GM06990 (cell line): ENCODE results near the gene TSGA10IP.

Source experiments
- DNase-seq: peaks from one replicate; pipeline ENCODE4 v3.0.0-alpha.2; 2011; ENCODE audit not compliant: insufficient read length; ENCODE audit errors: extremely low read depth
- H3K27me3 ChIP-seq: replicated peaks from 2 replicates; pipeline ENCODE4 v1.6.0; 2011; ENCODE audit warnings: low read length; ENCODE audit not compliant: control insufficient read depth, insufficient read depth
- H3K36me3 ChIP-seq: 2 replicates; pipeline ENCODE4 v1.5.1; 2011; ENCODE audit warnings: low read length; ENCODE audit not compliant: control insufficient read depth, insufficient read depth
- H3K4me3 ChIP-seq: replicated peaks from 2 replicates; pipeline ENCODE4 v1.5.1; 2011; ENCODE audit warnings: low read depth, mild to moderate bottlenecking, control low read depth, low read length
- TF ChIP-seq, protein P1 (sequence below): IDR thresholded peaks from 2 replicates; pipeline ENCODE4 v1.5.1; 2011; ENCODE audit warnings: low read length, control low read depth, mild to moderate bottlenecking, inconsistent platforms; ENCODE audit not compliant: insufficient read depth, poor library complexity, severe bottlenecking

Gene TSGA10IP

DNA sequence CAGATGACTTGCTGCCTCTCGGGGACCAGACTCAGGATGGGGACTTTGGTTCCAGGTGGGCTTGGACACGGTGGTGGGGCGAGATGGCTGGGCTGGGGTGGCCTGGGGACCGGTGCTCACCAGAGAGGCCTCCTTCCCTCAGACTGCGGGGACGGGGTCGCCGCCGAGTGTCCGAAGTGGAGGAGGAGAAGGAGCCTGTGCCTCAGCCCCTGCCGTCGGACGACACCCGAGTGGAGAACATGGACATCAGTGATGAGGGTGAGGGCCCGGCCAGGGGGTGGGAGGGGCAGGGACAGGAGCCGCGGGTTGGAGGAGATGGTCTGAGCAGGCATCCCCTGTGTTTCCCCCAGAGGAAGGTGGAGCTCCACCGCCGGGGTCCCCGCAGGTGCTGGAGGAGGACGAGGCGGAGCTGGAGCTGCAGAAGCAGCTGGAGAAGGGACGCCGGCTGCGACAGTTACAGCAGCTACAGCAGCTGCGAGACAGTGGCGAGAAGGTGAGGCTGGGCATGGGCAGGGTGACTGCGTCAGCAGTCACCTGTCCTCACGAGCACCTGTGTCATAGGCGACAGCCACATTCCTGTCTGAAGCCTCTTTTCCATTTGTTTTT is 22.2 kb downstream of the TSGA10IP start:
- no peak for DNase-seq
- Histone ChIP-seq H3K36me3 (peaks cover 43% of the 10 kb centered on the region), H3K27me3 (no peaks in the 10 kb centered on the region), H3K4me3 (no peak overlapping the region)
- TF ChIP-seq, protein P1, sequence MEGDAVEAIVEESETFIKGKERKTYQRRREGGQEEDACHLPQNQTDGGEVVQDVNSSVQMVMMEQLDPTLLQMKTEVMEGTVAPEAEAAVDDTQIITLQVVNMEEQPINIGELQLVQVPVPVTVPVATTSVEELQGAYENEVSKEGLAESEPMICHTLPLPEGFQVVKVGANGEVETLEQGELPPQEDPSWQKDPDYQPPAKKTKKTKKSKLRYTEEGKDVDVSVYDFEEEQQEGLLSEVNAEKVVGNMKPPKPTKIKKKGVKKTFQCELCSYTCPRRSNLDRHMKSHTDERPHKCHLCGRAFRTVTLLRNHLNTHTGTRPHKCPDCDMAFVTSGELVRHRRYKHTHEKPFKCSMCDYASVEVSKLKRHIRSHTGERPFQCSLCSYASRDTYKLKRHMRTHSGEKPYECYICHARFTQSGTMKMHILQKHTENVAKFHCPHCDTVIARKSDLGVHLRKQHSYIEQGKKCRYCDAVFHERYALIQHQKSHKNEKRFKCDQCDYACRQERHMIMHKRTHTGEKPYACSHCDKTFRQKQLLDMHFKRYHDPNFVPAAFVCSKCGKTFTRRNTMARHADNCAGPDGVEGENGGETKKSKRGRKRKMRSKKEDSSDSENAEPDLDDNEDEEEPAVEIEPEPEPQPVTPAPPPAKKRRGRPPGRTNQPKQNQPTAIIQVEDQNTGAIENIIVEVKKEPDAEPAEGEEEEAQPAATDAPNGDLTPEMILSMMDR: no peak

DNA sequence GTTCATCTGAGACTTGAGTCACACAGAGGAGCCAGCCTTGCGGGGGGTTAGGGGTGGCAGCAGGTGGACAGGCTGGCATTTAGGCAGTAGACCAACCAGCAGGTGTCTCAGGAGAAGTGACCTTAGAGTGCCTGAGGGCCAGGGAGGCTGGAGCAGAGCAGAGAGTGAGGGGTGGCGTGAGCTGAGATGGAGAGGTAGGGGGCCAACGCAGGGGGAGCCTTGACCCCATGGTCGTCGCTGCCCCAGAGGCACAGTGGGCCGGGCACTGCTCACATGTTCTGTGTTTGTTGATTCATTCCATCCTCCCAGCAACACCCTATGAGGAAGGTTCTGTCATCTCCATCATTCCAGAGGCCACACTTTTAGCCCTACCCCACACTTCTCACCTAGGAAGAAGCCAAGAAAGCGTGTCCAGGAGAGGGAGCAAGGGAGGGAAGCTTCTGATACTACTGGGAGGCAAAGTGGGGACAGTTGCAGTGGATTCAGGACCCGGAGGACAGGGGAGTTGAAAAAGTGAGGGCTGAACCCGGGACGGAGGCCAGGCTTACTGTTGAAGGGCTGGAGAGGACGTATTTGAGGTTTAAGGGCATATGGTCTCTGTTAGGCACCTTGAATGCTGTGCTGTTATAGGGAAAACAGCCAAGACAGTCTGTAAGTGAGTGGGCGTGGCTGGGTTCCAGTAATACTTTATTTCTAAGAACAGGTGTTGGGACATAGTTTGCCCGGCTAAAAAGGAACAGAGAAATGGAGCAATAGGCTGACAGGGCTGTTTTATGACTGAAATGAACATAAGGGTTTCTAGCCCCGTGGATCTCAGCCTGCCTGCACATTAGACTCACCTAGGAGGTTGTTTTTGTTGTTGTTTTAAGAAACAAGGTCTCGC is 23.6 kb downstream of the TSGA10IP start:
- no peaks in the 10 kb centered on the region for H3K27me3 ChIP-seq
- peaks cover 46% of the 10 kb centered on the region for H3K36me3 ChIP-seq
- no peak overlapping the region for H3K4me3 ChIP-seq
- TF ChIP-seq, protein P1: no peak
- no peak for DNase-seq

DNA sequence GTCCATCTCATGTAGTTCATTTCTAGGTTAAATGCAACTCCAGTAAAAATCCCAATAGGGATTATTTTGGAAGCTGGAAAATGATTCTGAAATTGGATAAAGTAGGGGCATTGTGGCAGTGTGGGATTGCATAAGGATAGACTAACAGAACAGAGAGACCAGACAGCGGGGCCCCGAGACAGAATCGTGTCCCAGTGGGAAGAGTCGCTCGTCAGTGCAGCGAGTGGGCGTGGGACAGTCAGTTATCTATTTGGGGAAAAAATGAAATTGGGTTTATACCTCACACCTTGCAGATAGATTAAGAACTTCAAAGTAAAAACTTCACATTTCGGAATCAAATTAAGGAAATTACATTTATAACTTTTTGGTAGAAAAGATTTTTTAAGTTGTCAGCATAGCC is 26.8 kb downstream of the TSGA10IP start:
- peaks cover 21% of the 10 kb centered on the region for H3K36me3 ChIP-seq
- H3K4me3 ChIP-seq: no peak overlapping the region
- no peaks in the 10 kb centered on the region for H3K27me3 ChIP-seq
- TF ChIP-seq, protein P1: no peak
- DNase-seq: no peak

DNA sequence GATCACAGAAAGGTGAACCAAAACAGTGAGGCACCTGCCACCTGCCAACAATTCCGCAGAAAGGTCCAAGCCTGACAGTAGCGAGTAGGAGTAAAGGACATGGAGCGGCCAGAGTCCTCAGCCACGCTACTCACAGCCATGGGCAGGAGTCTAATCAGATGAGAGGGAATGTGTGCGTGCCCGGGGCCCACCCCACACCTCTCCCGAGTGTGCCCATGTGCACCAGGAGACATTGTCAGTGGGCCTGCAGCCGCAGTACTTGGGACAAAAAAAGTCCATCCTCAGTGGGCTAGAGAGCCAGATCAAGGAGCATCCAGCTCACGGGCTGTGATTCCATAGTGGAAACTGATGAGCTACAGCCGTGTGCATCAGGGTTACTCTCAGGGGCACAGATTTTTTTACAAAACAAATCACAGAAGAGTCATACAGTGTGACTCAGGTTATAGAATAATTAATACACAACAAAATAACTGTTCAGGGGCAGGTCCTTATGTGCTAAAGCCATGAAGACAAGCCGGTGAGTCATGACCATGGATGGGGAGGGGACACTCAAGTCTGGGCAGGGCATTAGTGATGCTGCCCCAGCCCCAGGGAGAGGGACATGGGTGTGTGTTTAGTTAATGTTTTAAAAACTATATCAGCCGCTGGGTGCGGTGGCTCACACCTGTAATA is 28.3 kb downstream of the TSGA10IP start:
- Histone ChIP-seq H3K36me3 (peaks cover 24% of the 10 kb centered on the region), H3K4me3 (no peak overlapping the region), H3K27me3 (no peaks in the 10 kb centered on the region)
- TF ChIP-seq, protein P1: no peak
- no peak for DNase-seq

DNA sequence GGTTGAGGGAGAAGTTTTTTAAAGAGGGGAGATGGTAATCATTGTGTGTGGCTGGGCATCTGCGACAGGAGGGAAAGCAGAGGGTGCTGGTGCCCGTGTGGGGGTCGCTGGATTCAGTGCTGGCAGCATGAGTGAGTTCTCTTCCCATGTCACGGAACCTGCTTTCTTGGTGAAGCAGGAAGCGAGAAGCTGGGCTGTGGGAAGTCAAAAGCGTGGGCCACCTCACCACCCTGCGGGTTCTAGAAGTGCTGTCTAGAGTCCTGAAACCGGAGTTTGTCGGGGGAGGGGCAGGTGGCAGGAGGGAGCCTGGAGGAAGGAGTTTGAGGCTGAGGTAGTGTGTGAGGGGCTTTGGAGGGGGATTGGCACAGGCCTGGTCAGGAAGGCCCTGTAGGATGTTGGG is 30.5 kb downstream of the TSGA10IP start:
- Histone ChIP-seq H3K4me3 (no peak overlapping the region), H3K36me3 (peaks cover 26% of the 10 kb centered on the region), H3K27me3 (no peaks in the 10 kb centered on the region)
- TF ChIP-seq, protein P1: no peak
- DNase-seq: no peak
